ENCODE measurements around the gene KLC4.
A peak's percentile ranks its signal among the peaks of the same experiment; 100 is the strongest.
"Not testable (repeated sequence)": the region's sequence is repeated elsewhere in the genome, so short reads cannot be mapped to it uniquely, and the experiment has no call there.

Gene KLC4

DNA sequence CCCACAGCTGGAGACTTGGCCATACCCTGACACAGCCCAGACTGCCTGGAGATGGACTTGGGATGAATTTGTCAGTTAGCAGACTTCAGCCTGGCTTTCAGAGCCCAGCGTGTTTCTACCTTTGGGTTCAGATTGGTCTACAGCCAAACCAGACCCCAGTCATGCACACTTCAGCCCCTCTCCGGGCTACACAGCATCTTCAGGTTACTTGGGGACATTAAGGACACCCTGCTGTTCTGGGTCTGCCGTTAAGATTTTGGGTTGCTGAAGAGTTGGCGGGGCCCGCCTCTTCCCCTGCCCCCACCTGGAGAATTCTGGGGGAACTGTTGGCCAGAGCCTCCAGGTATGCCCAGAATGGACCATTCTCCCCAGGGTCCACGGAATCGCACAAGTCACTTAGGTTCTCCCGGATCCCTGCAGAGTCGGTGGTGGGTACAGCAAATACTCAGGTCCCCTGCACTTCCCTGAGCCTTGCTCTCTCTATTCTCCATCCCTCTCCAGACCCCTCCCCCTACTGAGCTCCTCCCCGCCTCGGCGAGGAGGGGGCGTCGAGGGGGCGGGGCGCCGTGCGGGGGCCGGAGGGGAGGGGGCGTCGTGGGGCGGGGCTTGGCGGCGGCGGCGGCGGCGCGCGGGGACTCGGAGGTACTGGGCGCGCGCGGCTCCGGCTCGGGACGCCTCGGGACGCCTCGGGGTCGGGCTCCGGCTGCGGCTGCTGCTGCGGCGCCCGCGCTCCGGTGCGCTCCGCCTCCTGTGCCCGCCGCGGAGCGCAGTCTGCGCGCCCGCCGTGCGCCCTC is 16.4 kb downstream of the KLC4 start, which contains the start of gene PTK7:
PTK7 (plus strand) TSS at position 645 of the 794 bp plus-strand sequence. CDS start 175 bp downstream, outside the sequence.
- no peaks in the 10 kb centered on the region for H3K4me1 Mint-ChIP-seq
- peak; percentile 54 for ATAC-seq
- H3K9me3 Mint-ChIP-seq: no peaks in the 10 kb centered on the region

GRCh38 chr6:43076464-43077332 is 17.3 kb downstream of the KLC4 start:
- Mint-ChIP-seq H3K27ac (no peak overlapping the region), H3K36me3 (peaks cover 14% of the 10 kb centered on the region), H3K4me1 (no peaks in the 10 kb centered on the region), H3K9me3 (no peaks in the 10 kb centered on the region), H3K4me3 (peak overlapping the region; percentile 57)
- DNase-seq (ENCODE audit: low spot score in 2 of 2): no peak
- ATAC-seq: no peak

More for the DNA sequence above, 16.4 kb downstream of the KLC4 start, which contains the start of gene PTK7:
- Mint-ChIP-seq H3K27ac (no peak within 1 kb of the TSS), H3K4me3 (peak within 1 kb of the TSS; percentile 57), H3K36me3 (peaks cover 15% of the 10 kb centered on the region)
- DNase-seq (ENCODE audit: low spot score in 2 of 2): no peak

- peak overlapping the region; percentile 57 for H3K4me3 Mint-ChIP-seq
- no peaks in the 10 kb centered on the region for H3K4me1 Mint-ChIP-seq
- no peak overlapping the region for H3K27ac Mint-ChIP-seq
- ATAC-seq: no peak
- no peaks in the 10 kb centered on the region for H3K9me3 Mint-ChIP-seq
- H3K36me3 Mint-ChIP-seq: peaks cover 10% of the 10 kb centered on the region
- no peak for DNase-seq (ENCODE audit: low spot score in 2 of 2)
Measured at GRCh38 chr6:43077333-43077809, 17.9 kb downstream of the KLC4 start.

DNA sequence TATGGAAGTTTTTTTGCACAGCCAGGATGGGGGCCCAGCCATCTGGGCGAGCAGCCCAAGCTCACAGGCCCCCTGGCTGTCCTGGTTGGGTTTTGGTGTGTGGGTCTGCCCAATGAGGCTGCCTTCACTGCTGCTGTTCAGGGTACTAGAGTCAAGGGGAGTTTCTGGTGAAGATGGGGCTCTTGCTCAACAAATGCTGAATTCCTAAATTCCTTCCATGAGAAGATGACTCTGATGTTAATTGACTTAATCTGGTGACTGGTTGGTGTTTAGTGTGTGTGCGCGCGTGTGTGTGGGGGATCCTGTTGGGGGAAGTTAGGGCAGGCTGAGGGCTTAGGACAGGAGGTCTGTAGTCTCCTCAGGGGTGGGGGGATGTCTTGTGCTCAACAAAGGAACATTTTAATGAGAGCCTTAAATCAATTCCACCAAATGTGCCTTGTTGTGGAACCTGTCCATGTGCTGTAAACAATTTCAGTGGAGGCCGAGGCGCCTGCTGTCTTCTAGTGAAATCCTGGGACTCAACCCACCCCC is 18.6 kb downstream of the KLC4 start:
- Mint-ChIP-seq H3K9me3 (no peaks in the 10 kb centered on the region), H3K4me3 (no peak overlapping the region), H3K27ac (no peak overlapping the region), H3K4me1 (no peaks in the 10 kb centered on the region), H3K36me3 (peaks cover 6% of the 10 kb centered on the region)
- DNase-seq (ENCODE audit: low spot score in 2 of 2) (no peak), ATAC-seq (no peak)

DNA sequence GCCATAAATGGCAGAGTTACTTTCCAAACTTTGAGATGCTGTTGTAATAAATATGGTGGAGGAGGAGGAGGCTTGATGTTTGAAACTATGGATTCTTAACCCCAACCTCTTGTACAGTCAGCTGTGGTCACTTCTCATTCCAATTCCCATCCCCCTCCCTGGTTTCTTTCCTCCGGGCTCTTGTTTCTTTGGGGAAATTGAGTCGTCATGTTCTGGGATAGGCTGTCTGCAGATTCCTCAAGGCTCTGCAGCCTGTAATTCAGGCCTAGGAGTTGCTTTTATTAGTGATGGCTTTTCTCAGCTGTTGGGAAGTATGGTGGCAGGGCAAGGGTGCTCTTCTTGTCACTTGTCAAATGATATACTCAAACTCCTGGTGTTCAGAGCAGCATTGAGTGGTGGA is 19.3 kb downstream of the KLC4 start:
- no peaks in the 10 kb centered on the region for H3K9me3 Mint-ChIP-seq
- DNase-seq (ENCODE audit: low spot score in 2 of 2) (no peak), ATAC-seq (no peak)
- H3K27ac Mint-ChIP-seq: no peak overlapping the region
- H3K4me3 Mint-ChIP-seq: no peak overlapping the region
- H3K36me3 Mint-ChIP-seq: peaks cover under 1% of the 10 kb centered on the region
- no peaks in the 10 kb centered on the region for H3K4me1 Mint-ChIP-seq

- Mint-ChIP-seq H3K4me1 (peaks cover 2% of the 10 kb centered on the region), H3K4me3 (no peak overlapping the region), H3K9me3 (no peaks in the 10 kb centered on the region), H3K36me3 (no peaks in the 10 kb centered on the region), H3K27ac (no peak overlapping the region)
- no peak for ATAC-seq
- DNase-seq (ENCODE audit: low spot score in 2 of 2): no peak
Measured at GRCh38 chr6:43081043-43081442, 21.6 kb downstream of the KLC4 start.

DNA sequence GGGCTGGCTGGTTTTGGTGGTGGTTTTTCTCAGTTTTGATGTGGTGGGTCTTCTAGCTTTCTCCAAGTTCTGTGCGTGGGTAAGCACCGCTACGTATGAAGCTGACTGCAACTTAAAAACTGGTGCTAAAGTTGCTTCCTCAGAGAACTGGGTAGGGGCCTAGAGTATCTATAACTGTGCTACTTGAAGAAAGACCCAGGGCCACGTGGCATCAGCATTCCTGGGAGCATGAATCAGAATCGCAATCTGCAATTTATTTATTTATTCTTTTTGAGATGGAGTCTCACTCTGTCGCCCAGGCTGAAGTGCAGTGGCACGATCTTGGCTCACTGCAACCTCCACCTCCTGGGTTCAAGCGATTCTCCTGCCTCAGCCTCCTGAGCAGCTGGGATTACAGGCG is 22.5 kb downstream of the KLC4 start:
- not testable (repeated sequence) for DNase-seq (ENCODE audit: low spot score in 2 of 2); H3K27ac Mint-ChIP-seq; ATAC-seq; H3K36me3 Mint-ChIP-seq; H3K4me3 Mint-ChIP-seq; H3K9me3 Mint-ChIP-seq; H3K4me1 Mint-ChIP-seq

- Mint-ChIP-seq H3K27ac (no peak overlapping the region), H3K36me3 (no peaks in the 10 kb centered on the region), H3K4me3 (no peak overlapping the region), H3K4me1 (peaks cover 6% of the 10 kb centered on the region), H3K9me3 (no peaks in the 10 kb centered on the region)
- no peak for ATAC-seq
- no peak for DNase-seq (ENCODE audit: low spot score in 2 of 2)
Measured at GRCh38 chr6:43082806-43083655, 23.6 kb downstream of the KLC4 start.

GRCh38 chr6:43086022-43086658 is 26.7 kb downstream of the KLC4 start:
- DNase-seq (ENCODE audit: low spot score in 2 of 2) (no peak), ATAC-seq (peak; percentile 83)
- H3K4me1 Mint-ChIP-seq: peaks cover 11% of the 10 kb centered on the region
- no peak overlapping the region for H3K27ac Mint-ChIP-seq
- no peak overlapping the region for H3K4me3 Mint-ChIP-seq
- no peaks in the 10 kb centered on the region for H3K36me3 Mint-ChIP-seq
- no peaks in the 10 kb centered on the region for H3K9me3 Mint-ChIP-seq

DNA sequence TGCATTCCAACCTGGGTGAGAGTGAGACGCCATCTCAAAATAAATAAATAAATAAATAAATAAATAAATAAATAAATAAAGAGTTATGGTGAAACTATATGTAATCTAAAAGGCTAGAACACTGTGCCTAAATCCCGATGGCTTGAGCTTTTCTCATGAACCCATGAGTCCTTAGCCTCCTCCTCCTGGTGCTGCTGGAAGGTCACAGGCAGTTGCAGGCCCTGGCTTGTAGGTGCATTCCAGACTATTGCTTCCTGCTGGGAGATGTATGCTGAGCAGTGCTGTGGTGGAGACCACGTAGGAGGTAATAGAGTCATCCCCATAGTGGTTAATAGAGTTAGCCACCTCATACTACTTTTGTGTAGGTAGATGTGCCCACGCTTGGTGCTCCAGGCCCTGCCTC is 29.2 kb downstream of the KLC4 start:
- Mint-ChIP-seq H3K9me3 (no peaks in the 10 kb centered on the region), H3K4me3 (no peak overlapping the region), H3K4me1 (peaks cover 18% of the 10 kb centered on the region), H3K36me3 (no peaks in the 10 kb centered on the region), H3K27ac (no peak overlapping the region)
- DNase-seq (ENCODE audit: low spot score in 2 of 2) (no peak), ATAC-seq (peak; percentile 82)

- H3K4me3 Mint-ChIP-seq: no peak overlapping the region
- H3K4me1 Mint-ChIP-seq: peaks cover 24% of the 10 kb centered on the region
- H3K27ac Mint-ChIP-seq: no peak overlapping the region
- DNase-seq (ENCODE audit: low spot score in 2 of 2) (no peak), ATAC-seq (no peak)
- no peaks in the 10 kb centered on the region for H3K36me3 Mint-ChIP-seq
- no peaks in the 10 kb centered on the region for H3K9me3 Mint-ChIP-seq
Measured at GRCh38 chr6:43089467-43089866, 30.0 kb downstream of the KLC4 start.

- Mint-ChIP-seq H3K27ac (no peak overlapping the region), H3K9me3 (no peaks in the 10 kb centered on the region), H3K4me1 (peaks cover 24% of the 10 kb centered on the region), H3K4me3 (no peak overlapping the region), H3K36me3 (no peaks in the 10 kb centered on the region)
- no peak for ATAC-seq
- DNase-seq (ENCODE audit: low spot score in 2 of 2): no peak
Measured at GRCh38 chr6:43089874-43090558, 30.6 kb downstream of the KLC4 start.

GRCh38 chr6:43090559-43090956 is 31.1 kb downstream of the KLC4 start:
- Mint-ChIP-seq H3K4me3 (no peak overlapping the region), H3K27ac (no peak overlapping the region), H3K9me3 (no peaks in the 10 kb centered on the region), H3K4me1 (peaks cover 24% of the 10 kb centered on the region), H3K36me3 (no peaks in the 10 kb centered on the region)
- ATAC-seq: no peak
- DNase-seq (ENCODE audit: low spot score in 2 of 2): no peak

DNA sequence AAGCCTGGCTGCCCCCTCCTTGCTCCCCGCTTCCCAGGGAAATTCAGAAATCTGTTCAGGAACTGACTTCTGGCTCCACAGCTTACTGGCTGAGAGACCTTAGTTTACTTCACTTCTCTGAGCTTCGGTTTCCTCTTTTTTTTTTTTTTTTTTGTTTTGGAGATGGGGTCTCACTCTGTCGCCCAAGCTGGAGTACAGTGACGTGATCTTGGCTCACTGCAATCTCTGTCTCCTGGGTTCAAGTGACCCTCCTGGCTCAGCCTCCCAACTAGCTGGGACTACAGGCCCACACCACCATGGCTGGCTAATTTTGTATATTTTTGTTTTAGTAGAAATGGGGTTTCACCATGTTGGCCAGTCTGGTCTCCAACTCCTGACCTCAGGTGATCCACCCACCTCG is 31.6 kb downstream of the KLC4 start:
- ATAC-seq: no peak
- Mint-ChIP-seq H3K9me3 (no peaks in the 10 kb centered on the region), H3K4me1 (peaks cover 21% of the 10 kb centered on the region), H3K36me3 (no peaks in the 10 kb centered on the region), H3K4me3 (no peak overlapping the region), H3K27ac (no peak overlapping the region)
- DNase-seq (ENCODE audit: low spot score in 2 of 2): no peak

Measured in stimulated activated effector memory CD8-positive, alpha-beta T cell treated with anti-CD3 and anti-CD28 coated beads, Interleukin-12 subunit alpha, Interleukin-12 subunit beta, amount 100 ng/mL, for 72 hours (primary cell).